ENCODE measurements around the gene COG3. TPM values are rescaled to one million over a fixed set of nuclear protein-coding genes. Genes with fewer than 3 reads are reported as not detected.
A peak's percentile ranks its signal among the peaks of the same experiment; 100 is the strongest.

The COG3 gene
- total RNA-seq, 1 experiment from 2014 or later, result 37.8 TPM

DNA sequence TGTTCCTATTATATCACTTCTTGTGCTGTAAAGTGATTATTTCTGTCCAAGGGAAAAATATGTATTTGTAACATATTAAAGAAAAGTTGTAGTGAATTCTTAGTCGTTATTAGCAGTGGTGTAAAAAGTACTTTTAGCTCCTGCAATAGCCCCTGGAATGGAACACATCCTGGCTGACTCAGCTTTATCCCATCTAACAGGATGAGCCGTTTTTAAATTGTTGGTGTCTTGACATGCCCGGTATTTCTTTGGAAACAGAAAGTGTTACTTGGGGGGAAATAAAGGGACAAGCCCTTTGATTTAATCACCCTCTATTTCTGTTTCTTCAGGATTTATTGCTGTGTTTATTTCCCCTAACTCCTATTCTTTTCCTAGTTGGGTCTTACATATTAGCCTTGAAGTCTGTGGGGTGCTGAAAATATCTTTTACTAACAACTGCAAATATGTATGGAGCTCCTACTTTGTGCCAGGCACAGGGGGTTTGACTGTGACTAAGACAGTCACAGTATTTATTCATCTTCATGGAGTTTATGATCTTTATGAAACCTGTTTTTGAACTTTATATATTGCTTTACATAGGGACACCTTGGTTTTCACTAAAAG is 17.9 kb downstream of the COG3 start:
- in situ Hi-C loops (cut with HindIII; ENCODE audit: low pct_unique_long_range_greater_than_20kb, low sequenced_read_pairs), result no loop called here
- no peak for DNase-seq (ENCODE audit: low read depth, low spot score)

DNA sequence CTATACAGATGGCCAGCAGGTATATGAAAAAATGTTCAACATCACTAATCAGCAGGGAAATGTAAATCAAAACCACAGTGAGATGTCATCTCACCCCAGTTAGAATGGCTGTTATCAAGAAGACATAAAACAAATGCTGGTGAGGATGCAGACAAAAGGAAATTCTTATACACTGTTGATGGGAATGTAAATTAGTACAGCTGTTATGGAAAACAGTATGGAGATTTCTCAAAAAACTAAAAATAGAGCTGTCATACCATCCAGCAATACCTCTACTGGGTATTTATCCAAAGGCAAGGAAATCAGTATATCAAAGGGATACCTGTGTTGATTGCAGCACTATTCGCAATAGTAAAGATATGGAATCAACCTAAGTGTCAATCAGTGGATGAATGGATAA is 22.9 kb downstream of the COG3 start:
- DNase-seq (ENCODE audit: low read depth, low spot score), result no peak
- in situ Hi-C loops (cut with HindIII; ENCODE audit: low pct_unique_long_range_greater_than_20kb, low sequenced_read_pairs), result no loop called here

DNA sequence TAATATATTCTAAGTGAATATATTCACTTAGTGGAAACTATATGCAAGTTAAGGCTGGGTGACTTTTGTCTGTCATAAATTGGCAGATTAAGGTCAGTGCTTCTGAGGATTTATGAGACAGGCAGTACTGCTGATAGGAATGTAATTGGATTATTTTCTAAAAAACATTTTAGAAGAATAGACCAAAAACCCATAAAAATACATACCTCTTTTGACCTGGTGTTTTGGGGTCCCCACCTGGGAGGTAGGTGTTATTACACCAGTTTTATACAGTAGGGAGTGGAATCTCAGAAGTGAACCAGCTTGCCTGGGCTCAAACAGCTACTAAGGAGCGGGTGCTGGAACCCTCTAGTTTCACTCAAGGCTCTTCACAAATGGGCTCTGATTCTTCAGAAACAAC is 25.3 kb downstream of the COG3 start:
- in situ Hi-C loops (cut with HindIII; ENCODE audit: low pct_unique_long_range_greater_than_20kb, low sequenced_read_pairs), result no loop called here
- DNase-seq (ENCODE audit: low read depth, low spot score), result peak; percentile 24

DNA sequence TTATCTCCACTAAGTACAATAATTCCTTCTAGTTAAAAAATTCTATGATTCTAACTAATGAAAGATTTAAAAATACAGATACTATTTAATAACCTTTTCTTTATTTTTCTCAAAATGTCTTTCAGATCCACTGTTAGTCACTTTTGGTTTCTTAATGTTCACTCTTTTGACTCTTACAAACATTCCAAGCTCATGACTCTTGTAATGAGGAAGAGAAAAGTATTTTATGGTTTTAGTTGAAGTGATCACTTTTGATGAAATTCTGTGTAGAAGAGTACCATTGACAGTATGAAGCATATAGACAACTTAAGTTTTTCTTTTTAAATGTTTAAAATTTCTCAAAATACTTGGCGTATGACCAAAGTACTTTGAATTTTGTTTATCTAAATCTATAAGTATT is 27.8 kb downstream of the COG3 start:
- DNase-seq (ENCODE audit: low read depth, low spot score), result no peak
- in situ Hi-C loops (cut with HindIII; ENCODE audit: low pct_unique_long_range_greater_than_20kb, low sequenced_read_pairs), result no loop called here

DNA sequence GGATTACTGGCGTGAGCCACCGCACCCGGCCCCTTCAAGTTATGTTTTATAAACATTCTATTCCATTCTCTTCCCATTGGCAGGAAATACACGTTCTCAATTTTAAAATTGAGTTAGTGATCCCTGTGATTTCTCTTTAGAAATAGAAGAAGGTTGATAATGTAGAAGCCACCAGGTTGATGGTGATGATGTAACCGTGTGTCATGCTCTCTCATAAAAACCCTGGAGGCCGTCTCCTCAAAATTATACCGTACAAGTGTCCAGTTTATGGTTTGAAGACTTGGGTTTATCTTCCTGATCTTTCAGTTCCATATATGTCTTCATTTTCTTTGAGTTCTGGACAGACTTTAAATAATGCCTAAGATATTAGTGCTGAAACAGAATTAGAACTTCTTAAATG is 32.2 kb downstream of the COG3 start:
- DNase-seq (ENCODE audit: low read depth, low spot score), result no peak
- in situ Hi-C loops (cut with HindIII; ENCODE audit: low pct_unique_long_range_greater_than_20kb, low sequenced_read_pairs), result no loop called here

DNA sequence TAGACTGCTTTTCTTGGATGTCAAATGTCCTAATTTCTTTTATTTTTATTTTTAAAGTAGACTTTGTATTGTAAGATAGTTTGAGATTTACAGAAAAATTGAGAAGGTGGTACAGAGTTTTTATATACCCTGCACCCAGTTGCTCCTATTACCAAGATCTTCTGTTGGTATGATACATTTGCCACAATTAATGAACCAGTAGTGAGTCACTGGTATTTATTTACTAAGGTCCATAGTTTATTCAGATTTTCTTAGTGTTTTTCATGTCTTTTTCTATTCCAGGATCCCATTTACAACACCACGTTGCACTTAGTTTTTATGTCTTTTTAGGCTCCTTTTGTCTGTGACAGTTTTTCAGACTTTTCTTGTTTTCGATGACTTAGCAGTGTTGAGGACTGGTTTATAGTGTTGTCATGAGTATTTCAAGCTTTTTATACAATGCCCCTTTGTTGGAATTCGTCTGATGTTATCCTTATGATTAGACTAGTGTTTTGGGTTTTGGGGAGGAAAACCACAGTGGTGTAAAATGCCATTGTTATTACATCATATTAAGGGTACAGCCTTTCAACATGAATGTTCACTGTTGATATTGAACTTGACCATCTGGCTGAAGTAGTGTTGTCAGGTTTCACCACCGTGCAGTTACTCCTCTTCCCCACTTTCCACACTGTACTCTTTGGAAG is 35.9 kb downstream of the COG3 start:
- in situ Hi-C loops (cut with HindIII; ENCODE audit: low pct_unique_long_range_greater_than_20kb, low sequenced_read_pairs), result no loop called here
- peak; percentile 98 for DNase-seq (ENCODE audit: low read depth, low spot score)

DNA sequence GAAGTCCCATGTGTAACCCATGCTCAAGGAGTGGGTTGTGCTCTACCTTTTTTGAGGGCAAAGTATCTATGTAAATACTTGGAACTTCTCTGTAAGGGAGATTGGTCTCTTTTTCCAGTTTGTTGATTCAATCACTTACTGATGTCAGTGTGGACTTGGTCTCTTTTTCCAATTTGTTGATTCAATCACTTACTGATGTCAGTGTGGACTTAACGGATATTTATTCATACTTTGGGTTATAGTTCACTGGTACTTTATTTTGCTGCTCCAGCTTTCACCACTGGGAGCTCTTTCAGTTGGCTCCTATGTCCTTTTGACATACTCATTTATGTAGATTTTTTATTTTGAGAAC is 36.4 kb downstream of the COG3 start:
- DNase-seq (ENCODE audit: low read depth, low spot score), result no peak
- in situ Hi-C loops (cut with HindIII; ENCODE audit: low pct_unique_long_range_greater_than_20kb, low sequenced_read_pairs), result no loop called here

DNA sequence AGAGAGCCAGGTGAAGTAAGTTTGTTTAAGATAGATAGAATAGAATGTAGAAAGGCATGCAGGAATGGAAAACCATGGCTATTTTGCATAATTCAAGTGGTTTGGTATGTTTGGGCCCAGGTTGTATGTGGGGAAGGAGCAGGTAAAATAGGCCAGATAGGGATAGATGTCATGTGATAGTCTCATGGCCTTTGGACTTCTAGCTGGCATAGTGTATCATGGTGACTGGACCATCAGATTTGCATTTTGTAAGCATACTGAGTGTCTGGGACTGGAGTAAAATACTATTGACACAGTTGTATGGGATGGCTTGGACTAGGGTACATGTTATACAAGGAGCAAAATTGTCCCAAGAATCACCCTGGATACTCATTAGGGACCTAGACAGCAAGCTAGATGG is 38.9 kb downstream of the COG3 start:
- in situ Hi-C loops (cut with HindIII; ENCODE audit: low pct_unique_long_range_greater_than_20kb, low sequenced_read_pairs), result no loop called here
- DNase-seq (ENCODE audit: low read depth, low spot score), result no peak

DNA sequence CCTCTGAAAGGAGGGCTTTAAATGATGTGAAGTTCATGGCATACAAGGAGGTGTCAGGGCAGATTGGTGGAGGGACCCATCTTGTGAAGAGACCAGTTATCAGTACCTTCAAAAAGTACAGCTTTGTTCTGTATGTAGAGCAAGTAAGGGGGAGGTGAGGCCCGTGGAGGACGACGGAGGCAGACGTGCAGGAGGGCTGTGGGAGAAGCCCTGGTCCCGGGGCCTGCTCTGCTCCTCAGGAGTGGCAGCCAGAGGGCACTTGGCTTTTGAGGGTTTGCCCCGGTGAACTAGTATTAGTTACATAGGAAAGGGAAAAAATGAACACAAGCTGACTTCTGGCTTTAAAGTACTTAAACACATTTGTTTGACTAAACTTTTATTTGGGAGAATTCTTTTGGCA is 42.1 kb downstream of the COG3 start:
- in situ Hi-C loops (cut with HindIII; ENCODE audit: low pct_unique_long_range_greater_than_20kb, low sequenced_read_pairs), result no loop called here
- DNase-seq (ENCODE audit: low read depth, low spot score), result no peak

DNA sequence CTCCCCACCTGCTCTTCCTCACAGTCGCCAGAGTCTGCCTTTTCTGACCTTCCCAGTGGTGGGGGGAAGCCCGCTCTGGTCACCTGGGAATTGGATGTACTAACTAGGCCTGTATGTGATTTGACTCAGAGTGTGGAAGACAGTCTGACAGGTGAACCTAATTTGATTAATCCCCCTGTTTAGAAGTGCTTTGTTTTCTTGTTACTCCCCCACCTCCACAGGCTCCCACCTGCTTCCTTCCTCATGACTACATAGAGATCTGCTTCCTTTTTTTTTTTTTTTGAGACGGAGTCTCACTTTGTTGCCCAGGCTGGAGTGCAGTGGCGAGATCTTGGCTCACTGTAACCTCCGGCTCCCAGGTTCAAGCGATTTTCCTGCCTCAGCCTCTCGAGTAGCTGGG is 44.0 kb downstream of the COG3 start:
- DNase-seq (ENCODE audit: low read depth, low spot score), result no peak
- in situ Hi-C loops (cut with HindIII; ENCODE audit: low pct_unique_long_range_greater_than_20kb, low sequenced_read_pairs), result no loop called here

DNA sequence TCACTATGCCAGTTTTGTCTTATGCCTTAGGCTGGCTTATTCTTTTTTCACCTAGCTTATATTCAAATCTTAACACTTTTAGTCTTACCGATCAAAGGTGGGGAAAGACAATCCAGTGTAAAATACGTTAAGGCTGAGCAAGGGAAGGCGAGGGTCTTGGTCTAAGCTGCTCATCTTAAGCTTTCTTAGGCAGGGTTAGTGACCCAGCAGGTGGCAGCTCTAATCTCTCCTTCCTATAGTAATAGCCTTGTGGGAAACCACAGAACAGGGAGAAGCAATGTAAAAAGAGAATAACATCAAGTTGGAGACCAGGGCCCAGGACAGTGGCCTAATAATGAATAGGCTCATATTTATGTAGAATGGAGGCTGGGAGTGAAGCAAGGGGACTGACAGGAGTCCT is 45.9 kb downstream of the COG3 start:
- DNase-seq (ENCODE audit: low read depth, low spot score), result no peak
- in situ Hi-C loops (cut with HindIII; ENCODE audit: low pct_unique_long_range_greater_than_20kb, low sequenced_read_pairs), result no loop called here

DNA sequence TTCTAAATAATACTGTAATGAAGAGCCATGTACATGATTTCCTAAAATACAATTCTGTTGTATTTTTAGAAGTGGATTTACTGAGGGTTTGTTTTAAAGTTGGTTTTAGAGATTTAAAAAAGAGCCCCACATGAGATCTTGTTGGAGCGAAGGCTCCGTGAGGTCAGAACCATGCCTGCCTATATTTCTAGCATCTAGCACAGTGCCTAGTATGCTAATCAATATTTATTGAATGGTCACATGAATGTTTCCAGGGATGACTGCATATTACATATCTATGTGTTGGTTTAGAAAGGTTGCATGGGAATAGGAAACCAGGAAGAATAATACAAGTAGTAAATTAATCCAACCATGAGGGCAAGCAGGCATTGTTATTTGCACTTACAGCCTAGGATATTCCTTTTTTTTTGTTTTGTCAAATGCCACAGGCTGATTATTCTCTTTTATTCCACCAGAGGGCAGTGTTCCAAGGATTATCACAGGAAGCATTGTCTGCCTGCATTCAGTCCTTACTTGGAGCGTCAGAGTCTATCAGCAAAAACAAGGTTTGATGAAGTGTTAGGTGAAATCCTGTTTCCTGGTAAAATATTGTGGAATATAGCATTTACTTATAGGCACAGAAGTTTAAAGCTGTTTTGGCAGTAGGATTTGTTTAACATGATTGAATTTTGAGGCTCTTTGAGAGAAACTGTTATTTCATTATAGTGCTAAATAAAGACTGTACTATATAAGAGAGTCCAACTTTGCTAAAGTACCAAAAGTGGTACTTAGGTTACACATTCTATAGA is 46.8 kb downstream of the COG3 start:
- peak; percentile 86 for DNase-seq (ENCODE audit: low read depth, low spot score)
- in situ Hi-C loops (cut with HindIII; ENCODE audit: low pct_unique_long_range_greater_than_20kb, low sequenced_read_pairs), result no loop called here

DNA sequence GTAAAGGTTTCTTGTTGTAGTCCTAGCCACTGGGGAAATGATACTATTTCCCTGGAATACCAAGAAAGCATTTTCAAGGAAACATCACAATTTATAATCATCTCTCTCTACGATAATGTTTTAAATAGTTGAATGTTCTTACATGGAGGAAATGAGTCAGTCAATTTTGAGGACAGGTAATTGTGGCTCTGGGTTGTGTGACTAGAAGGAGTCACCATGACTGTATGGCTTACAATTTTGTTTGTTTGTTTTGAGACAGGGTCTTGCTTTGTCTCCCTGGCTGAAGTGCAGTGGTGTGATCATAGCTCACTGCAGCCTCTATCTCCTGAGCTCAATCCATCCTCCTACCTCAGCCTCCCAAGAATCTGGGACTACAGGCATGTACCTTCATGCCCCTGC is 47.4 kb downstream of the COG3 start:
- DNase-seq (ENCODE audit: low read depth, low spot score), result no peak
- in situ Hi-C loops (cut with HindIII; ENCODE audit: low pct_unique_long_range_greater_than_20kb, low sequenced_read_pairs), result no loop called here

DNA sequence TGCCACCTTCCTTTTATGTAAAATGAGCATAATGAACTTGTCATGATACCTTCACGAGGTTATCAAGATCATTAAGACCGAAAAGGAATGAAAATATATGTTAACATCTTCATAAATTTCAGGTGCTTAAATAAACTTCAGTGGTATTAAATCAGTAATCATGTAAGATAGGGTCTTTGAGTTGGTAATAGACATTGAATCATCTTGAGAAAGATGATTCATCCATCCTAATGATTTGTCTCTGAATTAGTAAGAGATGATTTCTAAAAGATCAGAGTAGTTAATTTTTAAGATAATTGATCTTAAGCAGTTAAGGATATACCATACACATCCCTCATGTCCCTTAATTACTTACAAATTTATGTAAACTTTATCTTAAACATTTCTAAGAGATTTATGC is 52.0 kb downstream of the COG3 start:
- in situ Hi-C loops (cut with HindIII; ENCODE audit: low pct_unique_long_range_greater_than_20kb, low sequenced_read_pairs), result no loop called here
- no peak for DNase-seq (ENCODE audit: low read depth, low spot score)

DNA sequence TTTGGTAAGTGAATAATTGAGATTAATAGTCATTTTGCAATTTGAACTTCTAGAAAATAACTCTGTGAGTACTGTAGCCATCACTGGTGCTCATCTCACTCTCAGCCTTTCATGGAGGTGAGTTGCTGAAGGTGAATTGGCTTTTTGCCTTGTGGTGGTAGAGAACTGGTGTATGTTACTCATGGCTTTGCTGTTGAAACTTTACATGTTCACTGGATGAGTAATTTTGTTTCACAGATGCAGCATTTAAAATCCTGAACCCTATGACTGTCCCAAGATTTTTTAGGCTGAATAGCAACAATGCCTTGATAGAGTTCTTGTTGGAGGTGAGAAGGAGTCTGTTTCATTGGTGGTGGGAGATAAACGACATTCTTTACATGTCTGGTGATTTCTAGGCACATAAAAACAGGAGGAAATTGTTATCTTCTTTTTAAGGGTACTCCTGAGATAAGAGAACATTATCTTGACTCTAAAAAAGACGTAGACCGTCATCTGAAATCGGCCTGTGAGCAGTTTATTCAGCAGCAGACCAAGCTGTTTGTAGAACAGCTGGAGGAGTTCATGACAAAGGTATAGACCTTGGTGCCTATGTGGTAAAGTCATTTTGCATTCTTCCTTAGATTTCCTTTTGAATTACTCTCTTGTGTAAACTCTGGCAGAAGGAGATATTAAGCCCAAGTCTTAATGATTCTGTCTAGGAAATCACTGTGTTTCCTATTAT is 53.9 kb downstream of the COG3 start:
- peak; percentile 56 for DNase-seq (ENCODE audit: low read depth, low spot score)
- in situ Hi-C loops (cut with HindIII; ENCODE audit: low pct_unique_long_range_greater_than_20kb, low sequenced_read_pairs), result no loop called here

DNA sequence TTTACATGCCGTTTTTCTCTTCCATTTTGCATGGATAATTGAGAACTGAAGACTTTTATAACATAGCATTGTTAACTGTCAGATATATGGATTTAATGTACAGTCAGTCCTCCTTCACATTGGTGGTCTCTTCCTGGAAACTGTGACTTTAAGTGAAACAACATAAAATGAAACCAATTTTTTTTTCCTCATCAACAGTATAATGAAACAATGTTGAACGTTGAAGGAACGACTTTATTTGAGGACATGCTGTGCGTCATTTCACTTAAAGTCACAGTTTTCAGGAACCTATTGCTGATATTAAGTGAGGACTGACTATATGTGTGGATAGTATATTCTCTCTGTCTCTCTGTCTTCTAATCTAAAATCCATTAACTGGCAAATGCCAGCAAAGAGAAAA is 54.8 kb downstream of the COG3 start:
- no peak for DNase-seq (ENCODE audit: low read depth, low spot score)

DNA sequence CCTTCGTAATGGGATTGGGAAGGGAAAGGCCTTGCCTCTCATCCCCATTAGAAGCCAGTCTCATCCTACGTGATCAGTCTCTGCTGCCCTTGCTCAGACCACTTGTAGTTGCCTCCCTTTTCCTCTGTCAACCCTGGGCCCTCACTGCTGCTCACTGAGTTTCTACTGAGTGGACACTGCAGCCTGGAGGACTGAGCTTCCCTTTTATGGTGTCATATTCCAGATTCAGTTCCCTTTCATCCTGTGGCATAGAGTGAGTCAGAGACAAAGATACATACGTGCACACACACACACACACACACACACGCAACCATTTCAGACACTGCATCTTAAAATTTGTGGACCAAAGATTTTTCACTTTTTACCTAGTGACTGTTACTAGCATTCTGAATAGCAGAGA is 56.6 kb downstream of the COG3 start:
- no peak for DNase-seq (ENCODE audit: low read depth, low spot score)
- in situ Hi-C loops (cut with HindIII; ENCODE audit: low pct_unique_long_range_greater_than_20kb, low sequenced_read_pairs), result no loop called here

More for the DNA sequence above, 54.8 kb downstream of the COG3 start:
- in situ Hi-C loops (cut with HindIII; ENCODE audit: low pct_unique_long_range_greater_than_20kb, low sequenced_read_pairs), result no loop called here

DNA sequence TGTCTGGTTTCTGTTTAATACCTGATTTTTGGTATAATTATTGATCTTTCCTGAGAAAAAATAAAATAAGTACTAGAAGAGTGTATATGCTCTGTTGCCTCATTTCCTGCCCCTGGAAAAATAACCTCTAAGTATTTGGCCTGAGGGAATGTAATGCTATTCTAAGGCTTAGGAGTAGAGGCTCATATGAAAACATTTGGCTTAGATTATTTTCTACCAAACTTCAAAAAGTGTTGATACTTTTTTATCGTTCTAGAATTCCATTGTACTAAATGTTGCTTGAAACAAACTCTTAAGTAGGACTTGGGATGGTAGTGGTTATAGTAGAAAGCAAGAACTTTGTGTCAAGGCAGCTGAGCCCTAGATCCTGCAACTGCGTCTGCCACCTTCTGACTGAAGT is 57.8 kb downstream of the COG3 start:
- in situ Hi-C loops (cut with HindIII; ENCODE audit: low pct_unique_long_range_greater_than_20kb, low sequenced_read_pairs), result no loop called here
- DNase-seq (ENCODE audit: low read depth, low spot score), result peak; percentile 20

All from SK-MEL-5 (cell line).